Subcutaneous adipose tissue (tissue), 4 donors: Measurements from ENCODE around the gene MAST3. TPM values are rescaled to one million over a fixed set of nuclear protein-coding genes. Genes with fewer than 3 reads are reported as not detected.

Experiments
- CTCF ChIP-seq: fragments of 450-650 bp; IDR thresholded peaks from one replicate; pipeline ENCODE4 v1.5.1; 2016; ENCODE audit warnings: low read depth, mild to moderate bottlenecking, control low read depth, antibody characterized with exemption, moderate library complexity
- total RNA-seq, 4 donors: library from RNA; depleted of rRNA; stranded (reverse); fragments of >200 nt; gene quantifications; one replicate each; pipeline ENCODE4 v1.1.0, GENCODE V29; 2016

Gene MAST3
- total RNA-seq, 4 donors from 2014 or later: 5.1 to 12.2 (median 6.8) TPM

DNA sequence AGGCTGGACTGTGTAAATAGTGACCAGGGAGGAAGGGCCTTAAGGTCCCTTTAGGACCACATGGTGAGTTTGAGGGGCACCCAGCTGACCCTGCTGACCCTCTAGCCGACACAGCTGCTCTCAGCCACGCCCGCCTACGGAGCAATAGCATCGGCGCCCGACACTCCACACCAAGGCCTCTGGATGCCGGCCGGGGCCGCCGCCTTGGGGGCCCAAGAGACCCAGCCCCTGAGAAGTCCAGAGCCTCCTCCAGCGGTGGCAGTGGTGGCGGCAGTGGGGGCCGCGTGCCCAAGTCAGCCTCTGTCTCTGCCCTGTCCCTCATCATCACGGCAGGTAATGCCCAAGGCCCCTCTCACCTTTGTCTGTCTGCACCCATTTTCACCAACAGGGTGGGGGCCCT, 46.8 kb downstream of the MAST3 start:
- no peak for TF ChIP-seq CTCF

DNA sequence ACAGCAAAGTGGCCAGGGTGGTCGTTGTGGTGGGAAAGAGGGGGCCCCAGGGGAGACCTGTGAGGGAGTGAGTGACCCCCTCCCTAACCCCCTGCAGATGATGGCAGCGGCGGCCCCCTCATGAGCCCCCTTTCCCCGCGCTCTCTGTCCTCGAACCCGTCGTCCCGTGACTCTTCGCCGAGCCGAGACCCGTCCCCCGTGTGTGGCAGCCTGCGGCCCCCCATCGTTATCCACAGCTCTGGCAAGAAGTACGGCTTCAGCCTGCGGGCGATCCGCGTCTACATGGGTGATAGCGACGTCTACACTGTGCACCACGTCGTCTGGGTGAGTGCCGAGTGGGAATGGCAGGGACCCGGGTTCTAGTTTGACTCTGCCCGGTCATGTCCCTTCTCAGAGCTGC, 47.3 kb downstream of the MAST3 start:
- TF ChIP-seq CTCF: no peak

- no peak for TF ChIP-seq CTCF
Measured at GRCh38 chr19:18145391-18145999, 47.9 kb downstream of the MAST3 start.

DNA sequence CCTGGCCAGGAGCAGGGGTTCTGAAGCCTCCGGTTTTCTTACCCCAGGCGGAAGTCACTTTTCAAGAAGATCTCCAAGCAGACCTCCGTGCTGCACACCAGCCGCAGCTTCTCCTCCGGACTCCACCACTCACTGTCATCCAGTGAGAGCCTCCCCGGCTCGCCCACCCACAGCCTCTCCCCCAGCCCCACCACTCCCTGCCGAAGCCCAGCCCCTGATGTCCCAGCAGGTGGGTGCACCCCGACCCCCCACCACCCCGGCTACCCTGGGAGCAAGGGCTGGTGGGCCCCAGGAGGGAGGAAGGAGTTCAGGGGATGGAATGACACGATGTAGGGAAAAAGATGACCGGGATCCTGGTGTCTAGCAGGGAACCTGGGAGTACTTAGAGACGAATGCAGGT, 49.8 kb downstream of the MAST3 start:
- TF ChIP-seq CTCF: no peak

DNA sequence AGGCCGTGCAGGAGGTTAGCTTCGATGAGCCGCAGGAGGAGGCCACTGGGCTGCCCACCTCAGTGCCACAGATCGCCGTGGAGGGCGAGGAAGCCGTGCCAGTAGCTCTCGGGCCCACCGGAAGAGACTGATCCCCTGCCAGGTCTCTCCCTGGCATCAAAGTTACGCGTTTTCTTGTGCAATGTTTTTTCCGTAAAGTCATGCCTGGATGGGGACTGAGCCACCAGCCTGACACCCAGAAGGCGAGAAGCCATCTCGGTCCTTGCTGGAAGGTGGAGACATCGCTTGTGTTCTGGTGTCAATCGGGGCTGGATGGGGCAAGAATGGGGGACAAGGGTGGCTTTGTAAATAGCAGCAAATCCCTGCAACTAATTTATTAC, 52.0 kb downstream of the MAST3 start:
- no peak for TF ChIP-seq CTCF

DNA sequence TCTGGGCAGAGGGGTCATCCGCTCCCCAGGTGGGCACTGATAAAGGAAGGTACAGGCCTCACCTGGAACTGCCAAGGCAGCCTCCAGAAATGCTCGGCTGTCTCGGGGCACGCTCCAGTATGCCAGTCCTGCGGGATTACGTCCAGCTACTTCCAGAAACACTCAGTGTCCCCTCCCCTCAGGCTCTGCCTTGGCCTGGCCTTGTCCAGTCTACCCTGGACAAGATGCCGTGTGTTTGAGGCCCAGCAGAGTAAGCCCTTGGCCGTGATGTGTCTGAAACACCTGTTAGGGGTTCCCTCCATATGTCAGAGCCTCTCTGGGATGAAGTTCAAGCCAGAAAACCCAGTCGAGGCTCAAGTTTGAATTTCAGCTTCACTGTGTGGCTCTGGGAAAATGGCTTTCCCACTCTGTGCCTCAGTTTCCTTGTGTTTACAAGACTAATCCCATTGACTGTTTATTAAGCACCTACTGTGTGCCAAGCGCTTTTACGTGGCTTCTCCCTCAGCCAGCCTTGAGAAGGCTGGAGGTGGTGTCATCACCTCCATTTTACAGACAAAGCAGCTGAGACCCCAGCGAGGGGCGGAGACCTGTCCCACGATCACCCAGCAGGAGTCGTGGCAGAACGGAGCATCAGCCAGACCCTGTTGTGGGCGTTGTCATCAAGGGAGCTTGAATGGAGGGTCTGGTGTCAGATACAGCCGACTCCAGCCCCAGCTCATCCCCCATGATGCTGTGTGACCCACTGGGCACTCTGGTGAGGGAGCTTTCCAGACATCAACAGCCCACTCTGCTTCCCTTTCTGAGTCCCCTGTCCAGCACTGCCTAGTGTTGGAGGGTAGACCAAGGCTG, 53.4 kb downstream of the MAST3 start:
- TF ChIP-seq CTCF: no peak

GRCh38 chr19:18152442-18152816, 54.9 kb downstream of the MAST3 start:
- no peak for TF ChIP-seq CTCF
